Heart left ventricle (tissue), 16 donors: ENCODE data around the gene ZNF804A. TPM values are rescaled to one million over a fixed set of nuclear protein-coding genes. Genes with fewer than 3 reads are reported as not detected.

ENCODE experiments used
- ATAC-seq, 4 donors: fragments of 200-7000 bp; cut with Tn5 transposase; one replicate each; pipeline ENCODE4 v1.9.1; 2020 to 2022; ENCODE audit warnings: moderate library complexity in 4 of 4, mild to moderate bottlenecking in 3 of 4, moderate number of reproducible peaks in 1 of 4
- DNase-seq, 5 donors: peaks; one replicate each; pipeline ENCODE4 v3.0.0-alpha.2; 2020
- H3K27ac ChIP-seq, 12 donors: fragments of 200-600 bp; sonication (generic) in 4 of 12; one replicate each; pipeline versions ENCODE4 v1.5.0 to v1.8.0; 2016 to 2022; ENCODE audit warnings: mild to moderate bottlenecking in 2 of 12
- H3K27me3 ChIP-seq, 9 donors: fragments of 200-600 bp; sonication (generic) in 2 of 9; one replicate each; pipeline versions ENCODE4 v1.5.1 to v1.8.0; 2016 to 2022; ENCODE audit warnings: mild to moderate bottlenecking in 3 of 9
- H3K36me3 ChIP-seq, 9 donors: fragments of 200-600 bp; sonication (generic) in 2 of 9; one replicate each; pipeline versions ENCODE4 v1.5.0 to v1.8.0; 2018 to 2022; ENCODE audit warnings: mild to moderate bottlenecking in 2 of 9
- H3K4me1 ChIP-seq, 12 donors: fragments of 200-600 bp; sonication (generic) in 4 of 12; one replicate each; pipeline versions ENCODE4 v1.5.0 to v1.8.0; 2016 to 2022; ENCODE audit warnings: mild to moderate bottlenecking in 3 of 12
- H3K4me3 ChIP-seq, 12 donors: fragments of 200-600 bp; sonication (generic) in 4 of 12; one replicate each; pipeline versions ENCODE4 v1.5.0 to v1.8.0; 2017 to 2022; ENCODE audit warnings: mild to moderate bottlenecking in 9 of 12, moderate library complexity in 4 of 12
- H3K9me3 ChIP-seq, 12 donors: fragments of 200-600 bp; sonication (generic) in 4 of 12; one replicate each; pipeline versions ENCODE4 v1.5.0 to v1.8.0; 2016 to 2022; ENCODE audit warnings: mild to moderate bottlenecking in 1 of 12
- CTCF ChIP-seq, 12 donors: fragments of 200-600 bp; sonication (generic) in 4 of 12; IDR thresholded peaks; one replicate each; pipeline versions ENCODE4 v1.5.0 to v1.8.0; 2018 to 2022; ENCODE audit warnings: antibody characterized with exemption in 12 of 12, mild to moderate bottlenecking in 5 of 12
- POLR2A ChIP-seq, 2 donors: fragments of 450-650 bp; IDR thresholded peaks; one replicate each; pipeline ENCODE4 v1.6.1; 2017; ENCODE audit warnings: antibody characterized with exemption in 2 of 2, mild to moderate bottlenecking in 2 of 2, moderate library complexity in 2 of 2
- WGBS, 4 donors: extraction: QIAGEN DNeasy Blood & Tissue Kit in 2 of 4; methylation state at CpG; one replicate each; pipeline versions ENCODE4 v1.1.5 to v1.1.7; 2013 to 2018; 5-methylcytosine and 5-hydroxymethylcytosine counted together
- intact Hi-C, 10 donors: fragments of 100-400 bp; cut with DNase I; formaldehyde crosslinking; loops; one replicate each; pipeline versions ENCODE4 v1.11.1 to v1.14.2; 2022
- polyA plus RNA-seq, 2 donors: library from polyadenylated mRNA; stranded (reverse); fragments of 200-250 nt; gene quantifications; one replicate each; pipeline ENCODE4 v1.2.3, GENCODE V29; 2013
- total RNA-seq, 9 donors: library from RNA; depleted of rRNA in 2 of 9; stranded (reverse); fragments of >200 nt in 2 of 9; fragmentation: NEBNext Ultra II Directional in 3 of 9; extraction: Animal tissue kit (Norgen Biotek cat#: 25700) in 3 of 9; gene quantifications; one replicate each; pipeline versions ENCODE4 v1.1.0 to v1.2.4, GENCODE V29; 2016 to 2023
- donor health status: ischemic (EF 13 %, LVEDD 7.1; RV severe dilation, severe dysfunction).
- donor health status: healthy with polysubstance abuse.
- donor health status: DM: no; HTN: yes; CAD: no.
- donor health status: DM: no; HTN: no; CAD: no.
- donor health status: ischemic (EF 25% LVEDD 6.9; RV normal size, moderate dysfunction).
- donor health status: ischemic (EF 25% LVEDD 5.7; RV mildly dilated, moderate dysfunction).
- donor health status: healthy.
- donor health status: DM: yes; HTN: yes; CAD: no.
- donor health status: ischemic (EF 35%, LVEDD 5.7; RV mildly dilated, moderate dysfunction).
- donor health status: nonischemic (EF 11% LVEDD 7.7; RV severe dilation, severe dysfunction).
- donor health status: DM: yes; HTN: yes; CAD: no.
- donor health status: PGD.
- donor health status: ischemic (EF 29% LVEDD 5.4; RV normal size, mild dysfunction).
- donor health status: nonischemic (EF 23%, LVEDD 6.1; RV moderate dilation, normal function).

ZNF804A gene
- total and polyA plus RNA-seq, 11 donors, result 0.06 to 0.08 TPM; not detected in 9

GRCh38 chr2:184624311-184624710 is 26.0 kb downstream of the ZNF804A start:
- ATAC-seq, result no peak
- intact Hi-C loops, result no loop called here
- H3K27ac ChIP-seq, result no peak overlapping the region

GRCh38 chr2:184628051-184628450 is 29.7 kb downstream of the ZNF804A start:
- TF ChIP-seq CTCF (IDR thresholded peaks at IDR 0.05) (no peak), POLR2A (IDR thresholded peaks at IDR 0.05) (no peak)
- intact Hi-C loops, result no loop called here
- no peak for DNase-seq
- no peaks in the 10 kb centered on the region for H3K27me3 ChIP-seq
- no peak for ATAC-seq
- H3K4me1 ChIP-seq, result no peaks in the 10 kb centered on the region
- H3K27ac ChIP-seq, result no peak overlapping the region
- no peaks in the 10 kb centered on the region for H3K36me3 ChIP-seq
- 87 to 92% (median 88%) methylated on average over 7 of the region's 7 CpGs for WGBS, 4 donors
- H3K9me3 ChIP-seq, result no peaks in the 10 kb centered on the region
- no peak overlapping the region for H3K4me3 ChIP-seq

More at GRCh38 chr2:184624311-184624710, 26.0 kb downstream of the ZNF804A start:
- H3K4me1 ChIP-seq, result no peaks in the 10 kb centered on the region
- DNase-seq, result no peak
- H3K36me3 ChIP-seq, result no peaks in the 10 kb centered on the region
- H3K9me3 ChIP-seq, result no peaks in the 10 kb centered on the region
- no peak overlapping the region for H3K4me3 ChIP-seq
- no peaks in the 10 kb centered on the region for H3K27me3 ChIP-seq
- TF ChIP-seq POLR2A (IDR thresholded peaks at IDR 0.05), result no peak

- H3K36me3 ChIP-seq, result no peaks in the 10 kb centered on the region
- TF ChIP-seq CTCF (IDR thresholded peaks at IDR 0.05) (no peak), POLR2A (IDR thresholded peaks at IDR 0.05) (no peak)
- no peak overlapping the region for H3K27ac ChIP-seq
- H3K4me1 ChIP-seq, result no peaks in the 10 kb centered on the region
- ATAC-seq (no peak), DNase-seq (no peak)
- H3K27me3 ChIP-seq, result no peaks in the 10 kb centered on the region
- no peaks in the 10 kb centered on the region for H3K9me3 ChIP-seq
- no peak overlapping the region for H3K4me3 ChIP-seq
- intact Hi-C loops, result no loop called here
Measured at GRCh38 chr2:184633726-184634125, 35.4 kb downstream of the ZNF804A start.

- no peak for TF ChIP-seq CTCF (IDR thresholded peaks at IDR 0.05)
- TF ChIP-seq POLR2A (IDR thresholded peaks at IDR 0.05), result no peak
- H3K9me3 ChIP-seq, result no peaks in the 10 kb centered on the region
- no peak for ATAC-seq
- H3K27me3 ChIP-seq, result no peaks in the 10 kb centered on the region
- no peaks in the 10 kb centered on the region for H3K4me1 ChIP-seq
- no peak for DNase-seq
- intact Hi-C loops, result no loop called here
- H3K36me3 ChIP-seq, result no peaks in the 10 kb centered on the region
- WGBS, 4 donors, result 58 to 65% (median 59%) methylated on average over 1 of the region's 1 CpG
- no peak overlapping the region for H3K4me3 ChIP-seq
- no peak overlapping the region for H3K27ac ChIP-seq
Measured at GRCh38 chr2:184637781-184638180, 39.5 kb downstream of the ZNF804A start.

- no peak for TF ChIP-seq POLR2A (IDR thresholded peaks at IDR 0.05)
- no peak for TF ChIP-seq CTCF (IDR thresholded peaks at IDR 0.05)
- Histone ChIP-seq H3K4me1 (no peaks in the 10 kb centered on the region), H3K36me3 (no peaks in the 10 kb centered on the region), H3K27ac (no peak overlapping the region), H3K27me3 (no peaks in the 10 kb centered on the region), H3K9me3 (peaks cover 0 to 8% (median 0%) of the 10 kb centered on the region in 12 donors), H3K4me3 (no peak overlapping the region)
- ATAC-seq, result no peak
- intact Hi-C loops, result no loop called here
- DNase-seq, result no peak
Measured at GRCh38 chr2:184644685-184645084, 46.4 kb downstream of the ZNF804A start.
